Lower leg skin (tissue), 4 donors: Measurements from ENCODE around the gene ARIH2. TPM values are rescaled to one million over a fixed set of nuclear protein-coding genes. Genes with fewer than 3 reads are reported as not detected.

Experiments
- DNase-seq, 2 donors: peaks; one replicate each; pipeline ENCODE4 v3.0.0-alpha.2; 2019; ENCODE audit warnings: low spot score in 2 of 2
- H3K4me3 ChIP-seq: fragments of 200-600 bp; sonication (generic); 2 replicates; pipeline ENCODE4 v1.5.1; 2017; ENCODE audit warnings: mild to moderate bottlenecking, low read depth; ENCODE audit not compliant: poor library complexity, severe bottlenecking
- CTCF ChIP-seq, 3 donors: fragments of 450-650 bp; IDR thresholded peaks; one replicate each; pipeline ENCODE4 v1.5.1; 2016; ENCODE audit warnings: antibody characterized with exemption in 3 of 3, mild to moderate bottlenecking in 3 of 3, moderate library complexity in 2 of 3
- POLR2A ChIP-seq, 2 donors: fragments of 450-650 bp; IDR thresholded peaks; one replicate each; pipeline ENCODE4 v1.6.1; 2016 to 2017; ENCODE audit warnings: antibody characterized with exemption in 2 of 2, mild to moderate bottlenecking in 1 of 2, moderate library complexity in 1 of 2
- WGBS, 2 donors: methylation state at CpG; one replicate each; pipeline ENCODE4 v1.1.5; 2018; 5-methylcytosine and 5-hydroxymethylcytosine counted together
- intact Hi-C: fragments of 100-400 bp; cut with DNase I; formaldehyde crosslinking; loops from one replicate; pipeline ENCODE4 v1.15.0; 2023; ENCODE audit warnings: low total_unique reads
- total RNA-seq, 4 donors: library from RNA; depleted of rRNA; stranded (reverse); fragments of >200 nt; gene quantifications; one replicate each; pipeline ENCODE4 v1.1.0, GENCODE V29; 2016

The ARIH2 gene
- total RNA-seq, 4 donors from 2014 or later: 41.5 to 75.7 (median 69.1) TPM

DNA sequence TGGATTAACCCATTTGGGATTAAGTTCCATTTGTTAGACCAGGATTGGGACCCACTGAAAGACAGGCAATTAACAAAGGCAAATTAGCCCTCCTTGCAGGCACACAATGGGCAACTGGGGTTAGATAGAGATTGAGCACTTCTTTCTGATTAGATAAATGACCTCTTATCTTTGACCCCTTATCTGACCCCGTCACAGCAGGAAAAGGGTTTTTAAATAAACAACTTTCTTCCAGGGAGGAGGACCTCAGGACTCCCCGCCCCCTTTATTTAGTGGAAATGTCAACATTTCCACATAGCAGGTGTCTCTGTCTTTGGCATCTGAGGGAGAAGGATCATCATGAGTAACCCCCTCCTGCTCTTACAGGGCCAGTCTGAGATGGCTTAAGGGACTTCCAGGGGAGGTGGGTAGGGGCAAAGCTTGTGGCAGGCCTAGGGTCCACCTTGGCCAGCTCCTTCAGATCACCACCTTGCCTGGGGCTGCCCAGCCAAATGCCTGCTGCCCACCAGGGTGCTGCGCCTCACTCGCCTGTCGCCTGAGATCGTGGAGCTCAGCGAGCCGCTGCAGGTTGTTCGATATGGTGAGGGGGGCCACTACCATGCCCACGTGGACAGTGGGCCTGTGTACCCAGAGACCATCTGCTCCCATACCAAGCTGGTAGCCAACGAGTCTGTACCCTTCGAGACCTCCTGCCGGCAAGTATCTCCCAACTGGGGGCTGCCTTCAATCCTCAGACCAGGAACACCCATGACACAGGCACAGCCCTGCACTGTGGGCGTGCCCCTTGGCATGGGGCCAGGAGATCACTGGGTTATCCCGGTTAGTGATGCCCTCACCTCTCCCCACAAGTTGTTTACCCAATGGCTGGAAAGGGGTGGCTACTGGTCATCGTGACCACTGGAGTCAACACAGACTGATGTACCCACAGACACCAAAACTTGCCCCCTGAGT, 86.0 kb downstream of the ARIH2 start:
- DNase-seq: no peak
- intact Hi-C loops: no loop called here
- TF ChIP-seq CTCF (IDR thresholded peaks at IDR 0.05) (no peak), POLR2A (IDR thresholded peaks at IDR 0.05) (no peak)
- WGBS, 2 donors: 83 to 86% methylated on average over 15 to 16 of the region's 16 CpGs
- H3K4me3 ChIP-seq: no peak overlapping the region

DNA sequence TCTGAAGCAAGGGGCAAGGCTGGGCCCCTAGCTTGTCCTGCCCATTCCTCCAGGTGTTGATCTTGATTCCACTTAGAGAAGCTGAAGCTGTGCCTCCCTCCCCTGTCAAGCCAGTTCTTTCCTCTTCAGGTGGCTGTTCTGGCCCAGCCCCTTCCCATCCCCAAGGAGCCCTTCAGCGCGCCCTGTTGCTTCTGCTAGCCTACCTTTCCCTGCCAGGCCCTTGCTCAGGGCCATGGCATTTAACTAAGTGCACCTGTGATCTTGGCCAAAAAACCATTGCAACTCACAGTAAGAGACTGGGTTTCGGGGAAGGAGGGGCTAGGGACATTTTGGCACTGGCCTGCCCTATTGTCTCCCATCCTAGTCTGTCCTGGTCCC, 86.7 kb downstream of the ARIH2 start:
- WGBS, 2 donors: 76 to 82% methylated on average over 3 of the region's 3 CpGs
- no peak for TF ChIP-seq CTCF (IDR thresholded peaks at IDR 0.05)
- TF ChIP-seq POLR2A (IDR thresholded peaks at IDR 0.05): no peak
- DNase-seq: no peak
- intact Hi-C loops: no loop called here
- H3K4me3 ChIP-seq: no peak overlapping the region

- no peak overlapping the region for H3K4me3 ChIP-seq
- 85 to 98% methylated on average over 5 of the region's 5 CpGs for WGBS, 2 donors
- TF ChIP-seq CTCF (IDR thresholded peaks at IDR 0.05) (no peak), POLR2A (IDR thresholded peaks at IDR 0.05) (no peak)
- intact Hi-C loops: no loop called here
- DNase-seq: no peak
Measured at GRCh38 chr3:49005998-49006397, 87.4 kb downstream of the ARIH2 start.

- peak overlapping the region; percentile 55 for H3K4me3 ChIP-seq
- WGBS, 2 donors: 0 to 3% methylated on average over 7 to 8 of the region's 32 CpGs
- DNase-seq: no peak
- intact Hi-C loops: no loop called here
- TF ChIP-seq CTCF (IDR thresholded peaks at IDR 0.05): no peak
- TF ChIP-seq POLR2A (IDR thresholded peaks at IDR 0.05): no peak
Measured at GRCh38 chr3:49006408-49007067, 87.9 kb downstream of the ARIH2 start.

DNA sequence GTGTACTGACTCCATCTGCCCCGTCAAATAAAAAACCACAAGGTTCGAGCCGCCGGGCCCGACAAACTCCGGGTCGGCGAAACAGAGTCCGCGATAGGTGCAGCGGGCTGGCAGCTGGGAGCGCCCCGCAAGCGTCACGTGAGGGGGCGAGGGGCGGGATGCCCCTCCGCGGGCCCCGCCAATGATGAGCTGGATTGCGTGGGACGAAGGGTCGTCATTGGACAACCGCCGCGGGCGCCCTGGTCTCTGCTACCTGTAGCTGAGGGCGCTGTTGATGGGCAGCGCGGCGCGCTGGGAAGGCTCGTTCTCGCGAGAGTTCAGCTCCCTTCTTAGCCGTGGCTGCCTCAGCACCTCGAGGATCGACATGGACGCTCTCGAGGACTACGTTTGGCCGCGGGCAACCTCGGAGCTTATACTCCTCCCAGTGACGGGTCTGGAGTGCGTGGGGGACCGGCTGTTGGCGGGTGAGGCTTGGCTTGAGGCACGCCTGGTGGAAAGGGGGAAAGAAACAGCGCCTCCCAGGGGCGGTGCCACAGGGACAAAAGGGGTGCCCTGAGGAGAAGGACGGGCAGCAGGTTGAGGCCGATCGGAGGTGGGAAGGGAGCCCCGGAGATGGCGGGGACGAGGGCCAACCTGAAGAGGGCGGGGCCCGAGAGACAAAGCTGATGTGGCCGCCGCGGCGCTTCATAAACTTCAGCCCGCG, 88.6 kb downstream of the ARIH2 start, which contains the start of gene WDR6:
Gene WDR6 (plus strand): TSS at position 324 of the 703 bp plus-strand sequence. CDS start 41 bp downstream, at position 365.
- intact Hi-C loops: no loop called here
- H3K4me3 ChIP-seq: peak within 1 kb of the TSS; percentile 55
- WGBS, 2 donors: 0% methylated on average over 40 to 51 of the region's 65 CpGs
- peak; percentile 96 to 99 for DNase-seq
- TF ChIP-seq CTCF (IDR thresholded peaks at IDR 0.05) (peak in 1 of 3 donors; percentile 14), POLR2A (IDR thresholded peaks at IDR 0.05) (no peak)
